Left lobe of liver (tissue), 2 donors: ENCODE results near the gene OPN5. TPM values are rescaled to one million over a fixed set of nuclear protein-coding genes. Genes with fewer than 3 reads are reported as not detected.

ENCODE experiments used
- ATAC-seq: fragments of 200-7000 bp; cut with Tn5 transposase; one replicate; pipeline ENCODE4 v1.9.1; 2020; ENCODE audit warnings: mild to moderate bottlenecking, moderate library complexity
- DNase-seq: peaks from one replicate; pipeline ENCODE4 v3.0.0-alpha.2; 2020; ENCODE audit warnings: low spot score
- total RNA-seq: library from RNA; stranded (reverse); gene quantifications from one replicate; pipeline ENCODE4 v1.2.1, GENCODE V29; 2021
- donor health status: DM: no; HTN: no; CAD: no; lungs with moderate emphysema.
- donor health status: DM: no; HTN: yes; CAD: no.

The OPN5 gene
- total RNA-seq, 1 donor from 2014 or later = not detected

- peak; percentile 60 for DNase-seq
- ATAC-seq = peak; percentile 99
Observed at GRCh38 chr6:47787620-47788497, 6.0 kb downstream of the OPN5 start.

DNA sequence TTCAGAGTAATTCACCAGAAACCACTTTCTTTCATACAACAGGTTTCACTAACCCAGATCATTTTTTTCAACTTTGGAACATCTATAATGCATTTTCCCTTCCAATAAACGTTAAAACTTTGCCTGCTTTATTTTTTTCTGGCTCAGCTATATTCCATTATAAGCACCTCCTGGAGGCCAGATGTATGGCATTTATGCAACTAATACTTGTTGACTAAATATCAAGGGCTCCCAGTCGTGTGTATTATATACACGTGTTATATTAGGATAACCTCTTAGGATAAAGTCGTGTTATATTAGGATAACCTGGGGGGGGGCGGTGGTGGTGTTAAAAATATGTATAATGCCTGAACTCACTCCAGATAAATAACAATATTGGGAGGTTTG is 6.7 kb downstream of the OPN5 start:
- DNase-seq (no peak), ATAC-seq (no peak)

GRCh38 chr6:47789553-47789952 is 7.7 kb downstream of the OPN5 start:
- no peak for ATAC-seq

DNA sequence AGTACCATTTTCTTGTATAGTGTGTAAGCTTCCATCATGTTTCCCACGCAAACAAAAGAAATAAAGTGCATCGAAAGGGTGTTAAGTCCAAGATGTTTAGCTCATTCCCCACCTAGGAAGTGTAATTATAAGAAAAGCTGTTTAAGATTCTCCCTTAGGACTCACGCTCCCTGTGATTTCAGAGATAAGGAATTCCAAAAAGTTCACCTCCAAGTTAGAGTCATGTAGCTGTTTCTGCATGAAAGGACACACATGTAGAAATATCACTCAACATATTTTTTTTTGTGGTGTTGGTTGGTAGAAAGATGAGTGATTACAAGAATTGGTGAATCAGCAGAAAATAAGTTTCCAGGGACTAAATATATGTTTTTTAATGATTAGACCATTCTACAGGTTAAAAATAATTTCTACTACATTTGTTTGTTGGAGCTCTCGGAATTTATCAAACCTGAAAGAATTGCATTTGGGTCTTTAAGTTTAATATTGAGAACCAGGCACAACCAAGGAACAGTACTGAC is 10.4 kb downstream of the OPN5 start:
- no peak for DNase-seq
- no peak for ATAC-seq

More at GRCh38 chr6:47789553-47789952, 7.7 kb downstream of the OPN5 start:
- no peak for DNase-seq

- ATAC-seq (no peak), DNase-seq (no peak)
Observed at GRCh38 chr6:47794577-47795135, 12.8 kb downstream of the OPN5 start.

DNA sequence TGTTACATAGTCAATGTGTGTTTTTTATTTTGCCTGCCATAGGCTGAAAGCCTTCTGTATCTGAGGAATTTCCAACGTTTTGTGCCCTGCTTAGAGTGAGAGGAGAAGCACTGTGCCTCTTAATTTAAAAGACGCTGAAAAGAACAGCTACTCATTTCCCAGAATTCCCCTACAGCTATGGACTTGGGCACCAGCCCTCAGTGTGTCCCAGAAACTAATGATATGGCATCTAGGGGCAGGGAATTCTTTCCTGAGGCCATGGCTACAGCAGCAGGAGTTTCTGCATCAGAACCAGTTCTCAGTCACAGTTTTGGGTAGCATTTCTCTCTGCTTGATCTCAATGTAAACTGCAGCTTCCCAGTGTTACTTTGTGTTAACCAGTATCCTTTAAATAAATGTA is 20.2 kb downstream of the OPN5 start:
- no peak for ATAC-seq
- no peak for DNase-seq

GRCh38 chr6:47804821-47805220 is 23.0 kb downstream of the OPN5 start:
- no peak for DNase-seq
- no peak for ATAC-seq

DNA sequence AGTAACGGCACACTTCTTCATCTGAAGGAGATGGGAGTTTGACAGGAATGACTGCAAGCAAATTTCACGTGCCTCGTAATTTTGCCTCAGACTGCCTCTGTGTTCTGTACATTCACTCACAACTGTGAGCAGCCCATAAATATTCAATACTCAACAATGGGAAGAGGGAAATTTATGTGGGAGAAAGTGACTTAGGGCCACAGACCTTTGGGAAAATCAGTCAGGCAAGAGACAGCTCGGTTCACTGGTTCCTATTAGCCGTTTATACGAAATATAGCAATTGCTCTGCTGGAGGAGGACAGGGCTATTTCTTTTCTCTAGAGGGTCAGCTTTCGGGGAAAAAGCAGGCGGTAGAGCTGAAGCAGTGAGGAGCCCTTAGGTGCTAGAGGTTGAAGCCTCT is 28.0 kb downstream of the OPN5 start:
- DNase-seq (no peak), ATAC-seq (no peak)

DNA sequence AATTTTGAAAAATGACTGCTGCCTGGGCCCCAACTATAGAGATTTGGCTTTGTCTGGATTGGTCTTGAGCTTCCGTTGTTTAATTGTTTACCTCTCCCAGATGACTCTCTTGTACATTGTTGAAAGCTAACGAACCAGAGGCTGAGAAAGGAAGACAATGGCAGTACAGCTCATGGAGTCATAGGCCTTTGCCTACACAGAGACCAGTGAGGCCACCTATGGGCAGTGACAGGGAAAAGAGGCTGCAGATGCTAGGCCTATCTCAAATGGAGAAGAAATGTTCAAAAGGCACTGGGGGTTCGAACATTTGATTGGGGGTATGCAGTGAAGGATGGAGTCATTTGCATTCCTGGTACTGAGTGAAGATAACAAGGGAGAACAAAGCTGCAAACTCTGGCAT is 29.1 kb downstream of the OPN5 start:
- ATAC-seq = no peak
- DNase-seq = no peak

DNA sequence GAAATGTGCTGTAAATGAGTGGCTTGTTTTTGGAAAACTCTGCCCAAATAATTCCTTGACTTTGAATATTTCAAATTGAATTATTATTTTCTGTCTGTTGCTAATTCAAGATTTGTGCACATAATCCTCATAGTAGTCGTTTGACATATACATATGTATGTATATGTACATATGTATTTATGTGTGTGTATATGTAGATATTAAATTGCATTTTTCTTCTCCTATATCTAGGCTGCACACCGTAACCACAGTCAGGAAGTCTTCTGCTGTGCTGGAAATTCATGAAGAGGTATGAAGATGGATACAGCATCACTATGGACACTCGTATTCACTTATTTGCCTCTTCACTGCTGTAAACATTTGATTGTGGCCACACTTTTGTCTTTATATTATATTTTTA is 29.6 kb downstream of the OPN5 start:
- no peak for ATAC-seq
- no peak for DNase-seq

GRCh38 chr6:47817749-47818148 is 35.9 kb downstream of the OPN5 start:
- ATAC-seq = no peak
- DNase-seq = no peak

DNA sequence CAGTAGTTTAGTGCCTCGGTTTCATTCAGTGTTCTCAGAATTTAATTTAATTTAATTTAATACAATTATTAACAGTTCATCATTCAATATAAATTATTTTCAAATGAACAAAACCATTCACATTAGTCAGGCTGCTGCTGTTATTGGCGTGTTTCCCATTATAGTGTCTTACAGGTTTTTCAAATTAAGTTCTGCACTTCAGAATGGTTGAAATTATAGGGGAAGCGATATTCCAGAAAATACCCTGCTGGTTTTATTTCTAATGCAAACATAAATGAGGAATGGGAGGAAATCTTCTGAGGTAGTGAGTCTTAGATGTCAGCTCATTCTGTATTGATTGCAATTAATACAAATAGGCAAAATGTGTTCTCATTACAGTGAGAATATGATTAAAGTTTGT is 37.6 kb downstream of the OPN5 start:
- ATAC-seq (no peak), DNase-seq (no peak)

DNA sequence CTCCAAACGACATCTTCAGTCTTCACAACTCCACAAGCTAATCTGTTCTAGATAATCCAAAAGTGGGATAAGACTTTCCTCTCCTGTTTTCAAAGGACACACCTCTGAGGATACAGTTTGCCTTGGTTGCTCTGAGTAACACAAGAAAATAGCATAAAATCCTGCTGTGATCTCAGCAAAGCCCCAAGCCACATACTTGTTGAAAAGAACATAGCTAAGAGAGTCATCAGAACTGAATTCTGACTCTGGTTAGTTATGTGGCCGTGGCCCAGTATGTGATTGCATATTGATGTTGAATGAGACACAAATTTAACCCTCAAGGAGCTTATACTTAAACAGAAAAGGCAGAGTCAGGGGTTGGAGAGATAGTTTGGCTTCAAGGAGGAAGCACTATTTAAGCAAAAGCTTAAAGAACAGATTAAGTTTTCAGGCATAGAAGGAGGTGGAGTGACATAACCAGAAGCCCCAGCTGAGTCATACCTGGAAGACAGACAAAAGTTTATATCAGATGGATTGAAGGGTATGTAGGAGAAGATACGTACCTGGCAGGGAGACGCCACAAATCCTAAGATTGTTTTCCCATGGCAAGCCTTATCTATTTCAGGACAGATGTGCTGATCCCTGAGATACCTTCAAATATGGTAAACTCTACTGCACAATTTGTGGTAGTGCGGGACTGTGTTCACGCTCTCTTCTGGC is 41.2 kb downstream of the OPN5 start:
- ATAC-seq = no peak
- no peak for DNase-seq

DNA sequence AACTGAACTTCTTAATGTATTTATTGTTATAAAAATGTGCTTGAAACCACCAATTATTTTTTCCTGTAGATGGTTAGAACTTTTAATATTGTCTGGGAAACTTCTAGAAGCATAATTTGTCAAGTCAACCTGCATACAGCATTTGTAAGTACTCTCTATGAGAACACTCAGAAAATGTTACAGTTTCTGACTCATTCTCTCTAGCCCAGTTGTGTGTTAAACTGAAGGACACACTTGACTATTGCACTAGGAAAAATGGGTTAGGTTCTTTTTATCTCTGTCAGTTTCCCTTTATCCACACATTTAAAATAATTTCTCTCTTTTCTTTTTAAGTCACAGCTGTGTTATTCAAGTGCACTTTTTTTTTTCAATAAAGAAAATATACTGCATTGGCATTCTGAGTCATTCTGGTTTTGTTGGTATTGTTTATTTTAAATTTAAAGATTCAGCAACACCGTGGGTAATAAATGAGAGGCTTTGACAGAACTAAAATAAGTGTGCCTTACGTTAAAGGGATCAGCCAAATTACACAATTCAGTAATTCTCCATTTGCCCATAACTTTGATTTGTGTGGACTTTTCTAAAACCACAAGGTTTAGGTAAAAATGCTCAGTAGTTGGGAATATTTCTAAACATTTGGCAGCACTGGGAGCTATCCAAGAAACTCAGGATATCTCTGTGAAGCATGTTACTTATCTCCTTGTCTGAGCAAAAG is 50.7 kb downstream of the OPN5 start:
- ATAC-seq (no peak), DNase-seq (no peak)

- no peak for DNase-seq
- no peak for ATAC-seq
Observed at GRCh38 chr6:47834196-47834595, 52.4 kb downstream of the OPN5 start.

DNA sequence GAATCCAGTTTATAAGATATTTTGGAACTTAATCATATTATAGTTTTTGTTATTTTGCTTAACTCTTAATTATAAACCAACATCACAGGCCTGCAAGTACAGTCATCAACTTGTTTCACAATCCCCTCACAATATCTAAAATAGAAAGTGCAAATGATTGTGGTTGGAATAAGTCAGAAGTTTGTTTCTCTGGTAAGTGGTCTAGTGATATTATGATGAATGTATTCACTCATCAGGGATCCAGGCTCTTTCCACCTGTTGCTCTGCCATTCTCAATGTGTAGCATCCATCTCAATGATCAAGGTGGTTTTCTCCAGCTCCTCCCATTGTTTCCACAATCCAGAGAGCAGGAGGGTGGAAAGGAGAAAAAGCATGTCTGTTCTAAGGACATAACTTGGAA is 54.2 kb downstream of the OPN5 start:
- no peak for ATAC-seq
- DNase-seq = no peak

DNA sequence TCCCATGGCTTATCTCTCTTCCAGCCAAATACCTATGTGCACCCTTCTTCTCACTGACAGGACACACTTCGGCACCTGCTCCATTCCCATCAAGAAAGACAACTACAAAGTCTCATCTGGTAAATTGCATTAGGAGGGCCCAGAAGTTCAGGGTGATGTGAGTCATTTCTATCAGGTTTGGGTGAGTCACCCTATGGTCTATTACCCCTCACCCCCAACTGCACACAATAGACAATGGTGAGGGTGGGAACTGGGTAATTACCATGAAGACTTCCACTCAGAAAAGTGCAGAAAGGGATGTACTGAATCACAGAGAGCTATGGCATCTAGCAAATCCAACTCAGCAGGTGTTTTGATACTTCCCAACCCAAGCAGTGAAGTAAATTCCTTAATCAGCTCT is 54.8 kb downstream of the OPN5 start:
- no peak for ATAC-seq
- DNase-seq = no peak

DNA sequence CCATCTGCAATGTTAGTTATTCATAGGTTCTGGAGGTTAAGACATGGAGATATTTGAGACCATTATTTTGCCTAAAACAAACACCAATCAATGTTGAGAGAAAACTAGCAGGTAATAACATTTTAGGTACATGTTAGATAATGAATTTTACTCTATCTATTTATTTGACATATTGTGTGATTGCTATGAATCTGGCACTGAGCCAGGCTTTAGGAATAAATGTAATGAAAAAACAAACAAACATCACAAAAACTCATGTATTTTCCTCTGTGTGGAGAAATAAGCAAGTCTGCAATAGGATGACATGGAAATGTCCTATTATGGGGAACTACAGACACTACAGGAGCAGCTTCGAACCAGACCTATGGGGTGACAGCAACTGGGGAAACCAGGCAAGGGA is 57.8 kb downstream of the OPN5 start:
- ATAC-seq (no peak), DNase-seq (no peak)

- ATAC-seq = no peak
- DNase-seq = no peak
Observed at GRCh38 chr6:47844881-47845280, 63.0 kb downstream of the OPN5 start.

GRCh38 chr6:47846752-47847151 is 64.9 kb downstream of the OPN5 start:
- DNase-seq (no peak), ATAC-seq (no peak)

- no peak for DNase-seq
- no peak for ATAC-seq
Observed at GRCh38 chr6:47851091-47851490, 69.3 kb downstream of the OPN5 start.
